Left lung (tissue), 10 donors: Measurements from ENCODE around the gene SEPTIN12. TPM values are rescaled to one million over a fixed set of nuclear protein-coding genes. Genes with fewer than 3 reads are reported as not detected.

Source experiments
- ATAC-seq: fragments of 200-7000 bp; cut with Tn5 transposase; one replicate; pipeline ENCODE4 v1.9.1; 2020; ENCODE audit warnings: moderate library complexity
- DNase-seq, 4 donors: peaks; one replicate each; pipeline ENCODE4 v3.0.0-alpha.2; 2013 to 2020
- H3K27ac ChIP-seq, 2 donors: fragments of 200-600 bp; sonication (generic) in 1 of 2; one replicate each; pipeline versions ENCODE4 v1.5.0 to v1.8.0; 2020 to 2021
- H3K27me3 ChIP-seq, 2 donors: fragments of 200-600 bp; sonication (generic) in 1 of 2; one replicate each; pipeline versions ENCODE4 v1.5.0 to v1.8.0; 2020 to 2021
- H3K36me3 ChIP-seq, 2 donors: fragments of 200-600 bp; sonication (generic) in 1 of 2; one replicate each; pipeline versions ENCODE4 v1.5.0 to v1.8.0; 2020 to 2021
- H3K4me1 ChIP-seq, 2 donors: fragments of 200-600 bp; one replicate each; pipeline ENCODE4 v1.8.0; 2021
- H3K4me3 ChIP-seq, 2 donors: fragments of 200-600 bp; sonication (generic) in 1 of 2; one replicate each; pipeline versions ENCODE4 v1.5.0 to v1.8.0; 2020 to 2021; ENCODE audit warnings: mild to moderate bottlenecking in 1 of 2
- H3K9me3 ChIP-seq, 2 donors: fragments of 200-600 bp; sonication (generic) in 1 of 2; one replicate each; pipeline versions ENCODE4 v1.5.0 to v1.8.0; 2020 to 2021
- CTCF ChIP-seq, 2 donors: fragments of 200-600 bp; sonication (generic) in 1 of 2; IDR thresholded peaks; one replicate each; pipeline versions ENCODE4 v1.5.0 to v1.8.0; 2021; ENCODE audit warnings: antibody characterized with exemption in 2 of 2
- intact Hi-C, 2 donors: fragments of 100-400 bp; cut with DNase I; formaldehyde crosslinking; loops; one replicate each; pipeline versions ENCODE4 v1.11.2 to v1.14.2; 2022
- polyA plus RNA-seq, 6 donors: library from polyadenylated mRNA; unstranded; fragments of 120-200 nt; gene quantifications; one replicate each; pipeline ENCODE4 v1.2.1, GENCODE V29; 2013; ENCODE audit not compliant: insufficient read length in 6 of 6
- total RNA-seq, 2 donors: library from RNA; stranded (reverse); fragmentation: NEBNext Ultra II Directional; extraction: Animal tissue kit (Norgen Biotek cat#: 25700); gene quantifications; one replicate each; pipeline ENCODE4 v1.2.1, GENCODE V29; 2021
- donor health status: DM: no; HTN: yes; CAD: no.
- donor health status: DM: no; HTN: no; CAD: no.

SEPTIN12 gene
- total and polyA plus RNA-seq, 8 donors, result 0.28 to 14.6 (median 0.65) TPM; not detected in 5

- no peak for TF ChIP-seq CTCF (IDR thresholded peaks at IDR 0.05)
- Histone ChIP-seq H3K9me3 (no peaks in the 10 kb centered on the region), H3K36me3 (peaks cover 7 to 99% of the 10 kb centered on the region in 2 donors), H3K4me1 (no peaks in the 10 kb centered on the region), H3K27ac (no peak overlapping the region), H3K27me3 (no peaks in the 10 kb centered on the region), H3K4me3 (no peak overlapping the region)
- DNase-seq (no peak), ATAC-seq (no peak)
- intact Hi-C loops, result no loop called here
Observed at GRCh38 chr16:4831616-4832015, 43.5 kb upstream of the SEPTIN12 start.

GRCh38 chr16:4830408-4830807 lies 42.3 kb upstream of the SEPTIN12 start:
- Histone ChIP-seq H3K4me3 (no peak overlapping the region), H3K27me3 (no peaks in the 10 kb centered on the region), H3K36me3 (peaks cover 7 to 99% of the 10 kb centered on the region in 2 donors), H3K4me1 (no peaks in the 10 kb centered on the region), H3K27ac (no peak overlapping the region), H3K9me3 (no peaks in the 10 kb centered on the region)
- TF ChIP-seq CTCF (IDR thresholded peaks at IDR 0.05), result no peak
- DNase-seq, result no peak
- intact Hi-C loops, result no loop called here
- no peak for ATAC-seq

- H3K9me3 ChIP-seq, result no peaks in the 10 kb centered on the region
- no peaks in the 10 kb centered on the region for H3K4me1 ChIP-seq
- TF ChIP-seq CTCF (IDR thresholded peaks at IDR 0.05), result no peak
- no peak overlapping the region for H3K4me3 ChIP-seq
- DNase-seq, result no peak
- intact Hi-C loops, result no loop called here
- no peak for ATAC-seq
- peaks cover 7 to 99% of the 10 kb centered on the region in 2 donors for H3K36me3 ChIP-seq
- no peaks in the 10 kb centered on the region for H3K27me3 ChIP-seq
- no peak overlapping the region for H3K27ac ChIP-seq
Observed at GRCh38 chr16:4828567-4829321, 40.6 kb upstream of the SEPTIN12 start.

- ATAC-seq, result no peak
- Histone ChIP-seq H3K4me1 (no peaks in the 10 kb centered on the region), H3K27ac (no peak overlapping the region), H3K4me3 (no peak overlapping the region), H3K36me3 (peaks cover 5 to 100% of the 10 kb centered on the region in 2 donors), H3K27me3 (no peaks in the 10 kb centered on the region), H3K9me3 (no peaks in the 10 kb centered on the region)
- intact Hi-C loops, result no loop called here
- TF ChIP-seq CTCF (IDR thresholded peaks at IDR 0.05), result no peak
- DNase-seq, result no peak
Observed at GRCh38 chr16:4826980-4827379, 38.8 kb upstream of the SEPTIN12 start.

GRCh38 chr16:4826526-4826925 lies 38.4 kb upstream of the SEPTIN12 start:
- no peaks in the 10 kb centered on the region for H3K27me3 ChIP-seq
- peaks cover under 1 to 100% of the 10 kb centered on the region in 2 donors for H3K36me3 ChIP-seq
- DNase-seq (no peak), ATAC-seq (no peak)
- no peaks in the 10 kb centered on the region for H3K4me1 ChIP-seq
- H3K4me3 ChIP-seq, result no peak overlapping the region
- TF ChIP-seq CTCF (IDR thresholded peaks at IDR 0.05), result no peak
- intact Hi-C loops, result no loop called here
- H3K27ac ChIP-seq, result no peak overlapping the region
- no peaks in the 10 kb centered on the region for H3K9me3 ChIP-seq
